ENCODE measurements around the gene FBXO11.

FBXO11 gene

DNA sequence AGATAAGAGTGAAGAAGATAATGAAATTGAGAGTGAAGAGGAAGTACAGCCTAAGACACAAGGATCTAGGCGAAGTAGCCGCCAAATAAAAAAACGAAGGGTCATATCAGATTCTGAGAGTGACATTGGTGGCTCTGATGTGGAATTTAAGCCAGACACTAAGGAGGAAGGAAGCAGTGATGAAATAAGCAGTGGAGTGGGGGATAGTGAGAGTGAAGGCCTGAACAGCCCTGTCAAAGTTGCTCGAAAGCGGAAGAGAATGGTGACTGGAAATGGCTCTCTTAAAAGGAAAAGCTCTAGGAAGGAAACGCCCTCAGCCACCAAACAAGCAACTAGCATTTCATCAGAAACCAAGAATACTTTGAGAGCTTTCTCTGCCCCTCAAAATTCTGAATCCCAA, 107.7 kb downstream of the FBXO11 start:
- peaks cover 4% of the 10 kb centered on the region for H3K4me1 Mint-ChIP-seq
- peak overlapping the region; percentile 62 for H3K27ac Mint-ChIP-seq

DNA sequence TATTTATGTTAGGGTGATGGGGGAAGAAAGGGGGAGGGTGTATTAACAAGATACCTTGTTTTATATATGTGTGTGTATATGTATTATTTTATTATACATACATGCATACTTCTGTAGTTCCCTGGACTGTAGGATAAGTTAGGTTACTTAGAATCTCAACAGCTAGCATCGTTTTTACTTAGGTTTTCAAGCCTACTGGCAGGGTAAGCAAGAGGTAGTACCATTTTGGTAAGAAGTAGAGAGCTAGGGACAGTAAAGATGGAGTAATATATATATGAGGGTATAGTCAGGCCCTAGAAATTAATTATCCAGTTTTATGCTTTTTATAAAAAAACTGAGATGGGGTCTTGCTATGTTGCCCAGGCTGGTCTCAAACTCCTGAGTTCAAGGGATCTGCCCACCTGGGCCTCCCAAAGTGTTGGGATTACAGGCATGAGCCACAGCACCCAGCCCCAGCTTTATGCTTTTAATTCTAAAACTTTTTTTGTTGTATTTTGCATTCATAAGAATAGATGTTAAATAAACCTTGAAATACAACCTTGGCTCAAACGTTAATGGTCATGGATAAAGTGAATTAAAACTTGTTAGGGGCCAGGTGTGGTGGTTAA, 110.1 kb downstream of the FBXO11 start:
- H3K36me3 Mint-ChIP-seq = peaks cover 100% of the 10 kb centered on the region

More for the DNA sequence above, 107.7 kb downstream of the FBXO11 start:
- Mint-ChIP-seq H3K36me3 (peaks cover 100% of the 10 kb centered on the region), H3K4me3 (no peak overlapping the region), H3K9me3 (peaks cover 6% of the 10 kb centered on the region)
- DNase-seq (ENCODE audit: low spot score in 2 of 2) (no peak), ATAC-seq (no peak)

DNA sequence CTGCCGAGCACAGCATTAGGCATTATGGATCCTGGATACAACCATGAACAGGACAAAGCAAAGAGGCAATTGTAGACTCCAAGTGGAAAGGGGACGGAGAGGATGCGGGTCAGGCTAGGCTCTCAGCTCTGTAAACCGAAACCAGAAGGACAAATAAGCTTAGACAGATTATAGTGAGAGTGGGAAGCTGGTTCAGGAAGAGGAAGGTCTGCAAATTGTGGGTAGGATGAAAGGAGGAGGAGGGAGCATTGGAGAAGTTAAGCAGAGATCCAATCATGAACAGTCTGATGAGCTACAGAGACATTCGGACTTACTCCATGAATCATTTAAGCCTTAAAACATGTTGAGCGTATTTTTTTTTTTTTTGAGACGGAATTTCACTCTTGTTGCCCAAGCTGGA, 120.3 kb downstream of the FBXO11 start:
- H3K4me1 Mint-ChIP-seq = peaks cover 27% of the 10 kb centered on the region
- H3K9me3 Mint-ChIP-seq = no peaks in the 10 kb centered on the region
- H3K4me3 Mint-ChIP-seq = no peak overlapping the region
- H3K36me3 Mint-ChIP-seq = peaks cover 68% of the 10 kb centered on the region
- DNase-seq (ENCODE audit: low spot score in 2 of 2) (no peak), ATAC-seq (no peak)
- no peak overlapping the region for H3K27ac Mint-ChIP-seq

More for the DNA sequence above, 110.1 kb downstream of the FBXO11 start:
- DNase-seq (ENCODE audit: low spot score in 2 of 2) = no peak
- ATAC-seq = no peak
- H3K9me3 Mint-ChIP-seq = no peaks in the 10 kb centered on the region
- peak overlapping the region; percentile 50 for H3K27ac Mint-ChIP-seq
- H3K4me3 Mint-ChIP-seq = no peak overlapping the region
- no peaks in the 10 kb centered on the region for H3K4me1 Mint-ChIP-seq

DNA sequence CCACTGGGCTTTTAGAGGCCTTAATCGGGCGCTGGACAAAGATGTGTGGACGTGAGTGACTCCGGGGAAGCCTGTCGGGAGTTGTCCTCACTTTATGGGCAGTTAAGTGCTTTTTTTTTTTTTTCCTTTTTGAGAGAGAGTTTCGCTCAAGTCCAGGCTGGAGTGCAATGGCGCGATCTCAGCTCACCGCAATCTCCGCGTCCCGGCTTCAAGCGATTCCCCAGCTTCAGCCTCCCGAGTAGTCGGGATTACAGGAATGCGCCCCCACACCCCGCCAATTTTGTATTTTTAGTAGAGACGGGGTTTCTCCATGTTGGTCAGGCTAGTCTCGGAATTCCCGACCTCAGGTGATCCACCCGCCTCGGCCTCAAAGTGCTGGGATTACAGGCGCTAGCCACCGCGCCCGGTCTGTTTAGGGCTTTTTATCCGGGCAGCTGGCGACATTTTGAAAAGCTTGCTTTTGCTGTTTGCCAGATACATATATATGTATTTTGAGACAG, 121.9 kb downstream of the FBXO11 start:
- peak overlapping the region; percentile 82 for H3K27ac Mint-ChIP-seq
- no peak for DNase-seq (ENCODE audit: low spot score in 2 of 2)
- peaks cover 52% of the 10 kb centered on the region for H3K36me3 Mint-ChIP-seq
- no peak for ATAC-seq
- no peaks in the 10 kb centered on the region for H3K9me3 Mint-ChIP-seq
- H3K4me1 Mint-ChIP-seq = peaks cover 27% of the 10 kb centered on the region
- peak overlapping the region; percentile 82 for H3K4me3 Mint-ChIP-seq

DNA sequence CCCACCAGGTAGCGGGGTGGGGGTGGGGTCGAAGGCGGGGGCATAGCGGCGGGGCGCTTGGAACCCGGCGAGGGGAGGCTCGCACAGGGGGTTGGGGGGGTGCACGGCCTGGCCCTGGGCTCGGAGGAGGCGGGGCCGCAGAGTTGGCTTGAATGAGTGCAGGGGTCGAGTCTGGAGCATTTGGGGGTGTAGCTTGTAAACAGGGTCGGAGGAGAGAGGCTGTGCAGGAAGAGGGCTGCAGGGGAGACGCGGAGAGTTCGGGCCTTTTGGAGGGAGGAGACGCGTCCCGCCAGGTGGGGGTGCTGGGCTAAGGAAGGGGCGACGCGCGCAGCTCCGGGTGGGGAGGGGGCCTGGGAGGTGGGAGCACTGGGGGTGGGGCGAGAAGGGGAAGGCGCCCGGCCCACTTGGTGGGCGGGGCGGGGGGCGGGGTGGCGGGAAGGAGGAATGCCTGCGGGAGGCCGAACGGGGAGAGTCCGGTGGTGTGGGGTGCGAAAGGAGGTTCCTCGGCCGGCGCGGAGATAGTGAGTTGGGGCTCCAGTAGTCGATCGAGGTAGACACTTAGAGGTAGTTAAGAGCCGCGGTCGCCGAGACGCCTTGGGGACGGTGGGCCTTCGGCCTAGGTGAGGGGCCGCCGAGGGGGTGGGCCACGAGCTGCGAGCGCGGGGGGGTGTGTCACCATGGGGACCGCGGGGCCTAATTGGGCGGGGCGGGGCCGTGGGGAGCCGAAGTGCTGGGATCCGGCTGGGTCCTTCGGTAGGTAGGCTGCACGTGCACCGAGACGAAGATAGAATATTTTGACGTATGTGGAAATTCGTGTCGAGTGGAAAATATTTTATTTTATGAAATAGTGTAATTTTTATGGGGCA, 122.6 kb downstream of the FBXO11 start:
- ATAC-seq (peak; percentile 49), DNase-seq (ENCODE audit: low spot score in 2 of 2) (peak; percentile 52 to 84)
- H3K4me3 Mint-ChIP-seq = peak overlapping the region; percentile 82

DNA sequence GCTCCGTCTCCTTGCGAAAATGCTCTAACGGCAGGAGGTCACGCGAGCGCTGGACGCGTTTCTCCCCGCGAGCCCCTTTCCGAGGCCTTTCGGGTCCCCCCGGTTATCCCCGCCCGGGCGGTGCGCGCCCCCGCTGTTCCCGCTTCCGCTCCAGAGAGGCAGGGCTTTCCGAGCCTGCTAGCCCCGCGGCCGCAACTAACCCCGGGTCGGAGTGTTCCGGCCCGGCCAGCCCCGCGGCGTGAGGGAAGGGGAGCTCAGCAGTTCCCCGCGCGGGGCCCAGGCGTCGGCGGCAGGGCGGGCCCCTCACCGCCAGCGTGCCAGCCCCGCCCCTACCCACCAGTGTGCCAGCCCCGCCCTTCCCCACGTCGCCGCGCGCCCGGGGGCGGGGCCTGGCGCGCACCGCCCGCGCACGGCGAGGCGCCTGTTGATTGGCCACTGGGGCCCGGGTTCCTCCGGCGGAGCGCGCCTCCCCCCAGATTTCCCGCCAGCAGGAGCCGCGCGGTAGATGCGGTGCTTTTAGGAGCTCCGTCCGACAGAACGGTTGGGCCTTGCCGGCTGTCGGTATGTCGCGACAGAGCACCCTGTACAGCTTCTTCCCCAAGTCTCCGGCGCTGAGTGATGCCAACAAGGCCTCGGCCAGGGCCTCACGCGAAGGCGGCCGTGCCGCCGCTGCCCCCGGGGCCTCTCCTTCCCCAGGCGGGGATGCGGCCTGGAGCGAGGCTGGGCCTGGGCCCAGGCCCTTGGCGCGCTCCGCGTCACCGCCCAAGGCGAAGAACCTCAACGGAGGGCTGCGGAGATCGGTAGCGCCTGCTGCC, 123.4 kb downstream of the FBXO11 start, which contains the start of gene MSH6:
Gene MSH6, plus strand, starts transcription at position 475 of the 815 bp plus-strand sequence. Its CDS starts 89 bp downstream, at position 564.
- peaks cover 44% of the 10 kb centered on the region for H3K36me3 Mint-ChIP-seq
- DNase-seq (ENCODE audit: low spot score in 2 of 2) (peak; percentile 85 to 91), ATAC-seq (peak; percentile 90)
- H3K4me3 Mint-ChIP-seq = peak within 1 kb of the TSS; percentile 82
- no peaks in the 10 kb centered on the region for H3K9me3 Mint-ChIP-seq
- peak within 1 kb of the TSS; percentile 82 for H3K27ac Mint-ChIP-seq
- peaks cover 27% of the 10 kb centered on the region for H3K4me1 Mint-ChIP-seq

More for the DNA sequence above, 122.6 kb downstream of the FBXO11 start:
- peak overlapping the region; percentile 82 for H3K27ac Mint-ChIP-seq
- no peaks in the 10 kb centered on the region for H3K9me3 Mint-ChIP-seq
- peaks cover 27% of the 10 kb centered on the region for H3K4me1 Mint-ChIP-seq
- peaks cover 45% of the 10 kb centered on the region for H3K36me3 Mint-ChIP-seq

DNA sequence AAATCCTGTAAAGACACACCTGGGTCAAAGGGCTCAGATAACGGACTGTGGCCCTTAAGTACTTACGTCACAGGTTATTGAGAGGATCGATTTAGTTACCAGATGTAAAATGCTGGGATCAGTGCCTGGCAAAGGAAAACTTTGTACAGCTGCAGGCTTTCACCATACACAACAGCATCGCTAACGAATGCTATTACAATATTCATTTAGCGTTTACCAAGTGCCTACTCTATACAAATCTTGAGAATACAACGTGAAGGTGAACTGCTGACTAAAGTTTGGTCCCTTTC, 124.0 kb downstream of the FBXO11 start:
- ATAC-seq = no peak
- H3K36me3 Mint-ChIP-seq = peaks cover 39% of the 10 kb centered on the region
- H3K27ac Mint-ChIP-seq = peak overlapping the region; percentile 82
- peak overlapping the region; percentile 82 for H3K4me3 Mint-ChIP-seq
- H3K9me3 Mint-ChIP-seq = no peaks in the 10 kb centered on the region
- peaks cover 27% of the 10 kb centered on the region for H3K4me1 Mint-ChIP-seq
- no peak for DNase-seq (ENCODE audit: low spot score in 2 of 2)

DNA sequence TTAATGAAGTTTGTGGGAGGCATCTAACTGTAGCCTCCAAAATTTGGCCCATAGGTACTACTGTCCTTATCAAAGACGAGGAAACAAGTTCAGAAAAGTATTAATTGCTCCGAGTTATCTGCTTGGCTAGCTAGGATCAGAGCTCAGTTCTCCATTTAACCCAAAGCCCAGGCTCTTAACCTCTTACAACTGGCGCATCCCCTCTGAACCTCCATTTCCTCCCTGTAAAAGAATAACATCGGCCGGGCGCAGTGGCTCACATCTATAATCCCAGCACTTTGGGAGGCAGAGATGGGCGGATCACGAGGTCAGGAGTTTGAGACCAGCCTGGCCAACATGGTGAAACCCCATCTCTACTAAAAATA, 126.9 kb downstream of the FBXO11 start:
- Mint-ChIP-seq H3K36me3 (peaks cover 10% of the 10 kb centered on the region), H3K4me3 (no peak overlapping the region), H3K4me1 (peaks cover 10% of the 10 kb centered on the region), H3K27ac (no peak overlapping the region), H3K9me3 (no peaks in the 10 kb centered on the region)
- ATAC-seq = no peak
- DNase-seq (ENCODE audit: low spot score in 2 of 2) = no peak

DNA sequence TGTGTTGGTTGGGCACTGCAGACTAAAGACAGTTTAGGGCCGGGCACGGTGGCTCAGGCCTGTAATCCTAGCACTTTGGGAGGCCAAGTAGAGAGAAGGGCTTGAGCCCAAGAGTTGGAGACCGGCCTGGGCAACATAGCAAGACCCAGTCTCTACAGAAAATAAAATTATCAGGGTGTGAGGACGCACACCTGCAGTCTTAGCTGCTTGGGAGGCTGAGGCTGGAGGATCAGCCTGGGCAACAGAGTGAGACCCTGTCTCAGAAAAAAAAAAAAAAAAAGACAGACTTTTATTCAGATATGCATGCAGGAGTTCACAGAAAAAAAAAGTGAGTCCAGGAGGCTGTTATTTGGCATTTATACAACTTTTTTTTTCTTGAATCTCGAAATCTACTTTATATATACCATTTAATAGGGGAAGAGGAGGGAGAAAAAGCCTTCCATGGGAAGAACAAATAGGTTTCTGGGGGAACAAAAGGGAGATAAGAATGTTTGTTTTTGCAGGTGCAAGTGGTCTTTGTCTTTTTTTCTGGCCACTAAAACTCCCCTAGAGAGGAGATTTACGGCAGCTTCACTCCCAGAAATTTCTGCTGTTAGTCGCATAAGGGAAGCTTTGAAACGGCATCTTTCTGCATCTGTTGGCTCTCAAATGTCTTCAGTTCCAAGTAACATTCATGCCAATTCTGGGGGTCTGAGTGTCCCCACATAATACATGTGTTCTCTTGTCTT, 127.4 kb downstream of the FBXO11 start:
- H3K36me3 Mint-ChIP-seq = peaks cover 5% of the 10 kb centered on the region
- no peaks in the 10 kb centered on the region for H3K9me3 Mint-ChIP-seq
- H3K27ac Mint-ChIP-seq = no peak overlapping the region
- H3K4me3 Mint-ChIP-seq = no peak overlapping the region
- no peak for ATAC-seq
- DNase-seq (ENCODE audit: low spot score in 2 of 2) = no peak
- peaks cover 5% of the 10 kb centered on the region for H3K4me1 Mint-ChIP-seq

DNA sequence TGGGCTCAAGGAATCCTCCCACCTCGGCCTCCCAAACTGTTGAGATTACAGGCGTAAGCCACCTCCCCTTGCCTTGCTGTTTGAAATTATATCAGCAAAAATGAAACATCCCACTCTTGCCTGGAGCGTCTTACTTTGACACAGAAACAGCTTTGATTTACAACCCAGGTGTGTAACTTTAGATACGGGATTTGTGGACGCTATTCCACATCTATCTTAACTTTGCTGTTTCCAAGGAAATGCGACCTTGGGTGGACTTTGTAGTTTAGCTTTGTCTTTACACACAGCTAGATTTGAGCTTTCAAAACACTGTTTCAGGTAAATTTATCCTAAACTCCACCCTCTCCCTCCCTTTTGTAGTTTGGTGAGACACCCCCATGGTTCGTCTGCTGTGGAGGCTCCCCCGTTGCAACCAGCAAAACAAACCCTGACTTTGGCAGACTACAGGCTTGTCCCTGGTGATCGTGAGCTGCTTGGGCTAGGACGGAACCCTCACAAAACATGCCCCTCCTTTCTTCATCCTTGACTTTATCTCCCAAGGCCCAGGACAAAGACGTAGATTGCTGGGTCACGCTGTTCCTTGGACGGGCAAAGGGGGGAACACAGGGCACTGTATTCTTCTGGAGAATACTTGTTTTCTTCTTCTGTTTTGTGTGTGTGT, 128.9 kb downstream of the FBXO11 start:
- H3K36me3 Mint-ChIP-seq = no peaks in the 10 kb centered on the region
- ATAC-seq = no peak
- no peaks in the 10 kb centered on the region for H3K9me3 Mint-ChIP-seq
- H3K4me1 Mint-ChIP-seq = no peaks in the 10 kb centered on the region
- H3K27ac Mint-ChIP-seq = no peak overlapping the region
- no peak overlapping the region for H3K4me3 Mint-ChIP-seq
- DNase-seq (ENCODE audit: low spot score in 2 of 2) = no peak

DNA sequence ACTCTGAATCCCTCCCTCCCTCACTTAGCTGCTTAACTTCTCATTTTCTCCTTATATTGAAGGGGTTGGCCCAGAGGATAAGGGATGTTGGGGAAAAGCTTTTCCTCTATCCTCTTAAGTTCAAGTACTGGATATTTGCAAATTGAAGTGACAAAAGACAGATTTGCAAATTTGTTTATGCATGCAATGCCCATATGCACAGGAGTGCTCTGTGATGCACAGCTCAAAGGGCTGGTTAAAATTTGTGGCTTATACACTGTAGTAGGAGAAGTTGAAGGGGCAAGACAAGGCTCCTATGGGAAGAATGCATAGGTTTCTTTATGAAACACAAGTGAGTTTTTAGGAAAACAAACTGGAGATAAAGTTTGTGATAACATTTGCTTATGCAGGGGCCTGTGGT, 131.7 kb downstream of the FBXO11 start:
- ATAC-seq = no peak
- no peaks in the 10 kb centered on the region for H3K36me3 Mint-ChIP-seq
- DNase-seq (ENCODE audit: low spot score in 2 of 2) = no peak
- H3K27ac Mint-ChIP-seq = no peak overlapping the region
- no peaks in the 10 kb centered on the region for H3K4me1 Mint-ChIP-seq
- no peak overlapping the region for H3K4me3 Mint-ChIP-seq
- H3K9me3 Mint-ChIP-seq = no peaks in the 10 kb centered on the region

DNA sequence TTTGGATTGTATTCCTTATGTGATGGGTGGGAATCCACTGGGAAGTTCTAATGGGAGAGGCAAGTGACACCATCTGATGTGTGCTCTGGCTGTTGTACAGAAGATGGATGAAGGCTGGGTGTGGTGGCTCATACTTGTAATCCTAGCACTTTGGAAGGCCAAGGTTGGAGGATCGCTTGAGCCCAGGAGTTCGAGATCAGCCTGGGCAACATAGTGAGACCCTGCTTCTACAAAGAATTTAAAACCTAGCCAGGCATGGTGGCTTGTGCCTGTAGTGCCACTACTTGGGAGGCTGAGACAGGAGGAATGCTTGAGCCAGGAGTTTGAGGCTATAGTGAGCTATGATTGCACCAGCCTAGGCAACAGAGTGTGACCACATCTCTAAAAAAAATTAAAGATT, 134.0 kb downstream of the FBXO11 start:
- H3K27ac Mint-ChIP-seq = no peak overlapping the region
- ATAC-seq = no peak
- H3K4me1 Mint-ChIP-seq = peaks cover 11% of the 10 kb centered on the region
- no peaks in the 10 kb centered on the region for H3K9me3 Mint-ChIP-seq
- H3K36me3 Mint-ChIP-seq = no peaks in the 10 kb centered on the region
- no peak for DNase-seq (ENCODE audit: low spot score in 2 of 2)
- H3K4me3 Mint-ChIP-seq = no peak overlapping the region

DNA sequence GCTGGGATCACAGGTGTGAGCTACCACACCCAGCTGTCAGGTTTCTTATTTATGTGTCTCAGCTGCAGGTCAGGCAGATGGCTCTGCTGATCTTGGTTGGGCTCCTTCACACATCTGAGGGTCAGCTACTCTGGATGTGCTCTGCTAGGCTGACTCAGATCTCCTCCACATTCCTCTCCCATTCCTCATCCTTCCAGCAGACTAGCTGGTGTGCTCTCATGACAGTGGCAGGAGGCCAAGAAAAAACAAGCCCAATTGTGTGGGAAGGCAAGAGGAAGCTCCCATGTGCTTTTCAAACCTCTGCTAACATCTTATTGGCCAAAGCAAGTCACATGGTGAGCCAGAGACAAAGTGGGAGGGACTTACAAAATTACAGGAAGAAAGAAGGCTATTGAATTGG, 135.1 kb downstream of the FBXO11 start:
- Mint-ChIP-seq H3K4me1 (peaks cover 11% of the 10 kb centered on the region), H3K9me3 (no peaks in the 10 kb centered on the region), H3K27ac (no peak overlapping the region), H3K4me3 (no peak overlapping the region), H3K36me3 (no peaks in the 10 kb centered on the region)
- ATAC-seq = no peak
- DNase-seq (ENCODE audit: low spot score in 2 of 2) = no peak

DNA sequence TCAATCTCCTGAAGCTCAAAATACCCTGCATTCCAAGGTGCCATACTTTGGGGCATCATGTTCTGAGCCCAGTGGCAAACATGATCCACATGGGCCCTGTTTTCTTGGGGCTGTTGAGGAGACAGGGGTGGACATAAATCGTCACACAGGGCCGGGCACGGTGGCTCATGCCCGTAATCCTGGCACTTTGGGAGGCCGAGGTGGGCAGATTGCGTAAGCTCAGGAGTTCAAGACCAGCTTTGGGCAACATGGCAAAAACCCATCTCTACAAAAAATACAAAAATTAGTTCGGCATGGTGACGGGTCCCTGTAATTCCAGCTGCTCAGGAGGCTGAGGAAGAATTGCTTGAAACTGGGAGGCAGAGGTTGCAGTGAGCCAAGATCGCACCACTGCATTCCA, 137.0 kb downstream of the FBXO11 start:
- Mint-ChIP-seq H3K36me3 (no peaks in the 10 kb centered on the region), H3K27ac (peak overlapping the region; percentile 62), H3K4me1 (peaks cover 11% of the 10 kb centered on the region), H3K4me3 (no peak overlapping the region), H3K9me3 (no peaks in the 10 kb centered on the region)
- no peak for ATAC-seq
- DNase-seq (ENCODE audit: low spot score in 2 of 2) = no peak

All from stimulated activated effector memory CD8-positive, alpha-beta T cell treated with anti-CD3 and anti-CD28 coated beads, Interleukin-12 subunit alpha, Interleukin-12 subunit beta, amount 100 ng/mL, for 72 hours (primary cell).